ENCODE data around the gene FAM171A2.
"Not testable (repeated sequence)": the region's sequence is repeated elsewhere in the genome, so short reads cannot be mapped to it uniquely, and the experiment has no call there.

Gene FAM171A2

DNA sequence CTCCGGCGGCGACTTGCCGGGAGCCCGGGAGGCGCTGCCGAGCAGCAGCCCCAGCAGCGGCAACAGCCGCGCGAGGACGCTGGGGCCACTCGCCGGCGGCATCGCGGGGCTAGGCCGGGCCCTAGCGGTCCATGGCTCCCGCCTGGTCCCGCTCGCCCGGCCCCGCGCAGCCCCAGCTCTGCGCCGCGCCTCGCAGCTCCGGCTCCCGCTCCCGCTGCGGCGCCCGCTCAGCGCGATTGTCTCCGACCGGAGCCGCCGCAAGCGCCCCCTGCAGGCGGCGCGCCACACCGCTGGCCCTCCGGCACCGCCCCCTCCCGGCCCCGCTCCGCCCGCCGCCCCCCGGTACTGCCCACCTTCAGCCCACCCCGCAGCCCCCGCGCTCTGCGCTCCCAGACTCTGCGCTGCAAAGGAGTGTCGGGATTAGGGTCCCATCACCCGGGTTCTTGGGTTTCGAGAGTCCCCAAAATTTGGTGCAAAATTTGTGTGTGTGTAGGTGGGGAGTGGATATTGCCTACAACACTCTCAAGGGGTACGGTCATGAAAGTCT, at the start of gene FAM171A2:
FAM171A2 (minus strand) TSS at position 241 of the 547 bp plus-strand sequence; CDS start at position 102, 139 bp downstream.
- DNase-seq, result peak; percentile 26

DNA sequence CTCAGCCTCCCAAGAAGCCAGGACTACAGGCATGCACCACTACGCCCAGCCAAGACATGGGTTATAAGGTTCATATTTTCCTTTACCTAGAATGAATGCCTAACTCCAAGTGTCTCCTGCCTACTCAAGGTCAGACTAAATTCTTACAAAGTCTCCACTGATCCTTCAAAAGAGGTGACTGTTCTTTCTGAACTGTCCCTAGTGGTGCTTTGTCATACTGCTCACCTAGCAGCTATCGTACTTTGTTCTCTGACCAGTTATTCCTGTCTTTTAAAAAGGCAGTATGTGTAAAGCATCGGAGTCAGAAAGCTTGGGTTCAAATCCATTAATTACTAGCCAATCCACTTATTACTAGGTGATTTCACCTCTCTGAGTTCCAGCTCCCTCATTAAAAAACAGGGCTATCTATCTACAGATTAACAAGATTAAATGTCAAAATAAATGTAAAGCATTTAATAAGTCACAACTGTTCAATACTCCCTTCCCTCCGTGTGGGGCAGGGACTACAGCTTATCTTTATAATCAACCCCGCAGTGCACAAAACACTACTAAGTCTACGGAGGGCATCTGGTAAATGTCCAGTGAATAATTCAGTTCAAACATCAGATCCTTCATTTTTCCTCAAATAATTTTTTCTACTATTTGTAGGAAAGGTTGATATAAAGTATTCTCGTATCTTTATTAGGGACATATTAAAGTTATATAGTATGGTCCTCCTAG, 45.8 kb upstream of the FAM171A2 start:
- DNase-seq, result no peak

DNA sequence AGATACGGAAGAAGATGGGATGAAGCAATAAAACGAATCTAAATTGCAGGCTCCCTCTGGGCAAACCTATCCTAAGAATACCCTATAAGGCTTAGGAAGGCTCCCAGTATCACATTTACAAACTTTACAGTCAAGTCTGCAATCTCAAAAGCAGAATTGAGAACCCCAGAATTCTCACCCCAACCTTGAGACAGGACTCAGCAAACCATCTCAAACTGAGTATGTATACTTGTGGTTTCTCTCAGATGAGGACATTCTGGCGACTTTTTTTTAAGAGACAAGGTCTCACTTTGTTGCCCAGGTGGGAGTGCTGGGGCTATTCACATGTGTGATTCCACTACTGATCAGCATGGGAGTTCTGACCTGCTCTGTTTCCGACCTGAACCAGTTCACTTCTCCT, 45.1 kb upstream of the FAM171A2 start:
- no peak for DNase-seq

DNA sequence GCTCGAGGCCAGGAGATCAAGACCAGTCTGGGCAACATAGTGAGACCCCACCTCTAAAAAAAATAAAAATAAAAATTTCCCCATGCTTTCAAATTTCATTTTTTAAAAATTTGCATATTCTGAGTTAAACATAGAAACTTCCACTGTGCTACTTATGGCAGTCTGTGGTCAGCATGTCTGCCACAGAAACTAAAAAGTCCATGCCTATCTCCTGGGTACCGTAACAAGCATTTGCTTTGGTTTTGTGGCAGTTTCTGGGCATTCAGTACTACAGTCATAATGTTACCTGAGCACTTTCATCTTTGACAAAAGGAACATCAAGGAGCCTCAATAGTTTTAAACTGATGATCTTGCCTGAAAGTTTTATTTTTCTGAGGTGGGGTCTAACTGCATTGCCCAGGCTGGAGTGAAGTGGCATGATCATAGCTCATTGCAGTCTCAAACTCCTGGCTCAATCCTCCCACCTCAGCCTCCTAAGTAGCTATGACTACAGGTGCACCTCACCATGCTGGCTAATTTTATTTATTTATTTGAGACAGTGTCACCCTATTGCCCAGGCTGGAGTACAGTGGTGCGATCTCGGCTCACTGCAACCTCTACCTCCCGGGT, 39.0 kb upstream of the FAM171A2 start:
- no peak for DNase-seq

DNA sequence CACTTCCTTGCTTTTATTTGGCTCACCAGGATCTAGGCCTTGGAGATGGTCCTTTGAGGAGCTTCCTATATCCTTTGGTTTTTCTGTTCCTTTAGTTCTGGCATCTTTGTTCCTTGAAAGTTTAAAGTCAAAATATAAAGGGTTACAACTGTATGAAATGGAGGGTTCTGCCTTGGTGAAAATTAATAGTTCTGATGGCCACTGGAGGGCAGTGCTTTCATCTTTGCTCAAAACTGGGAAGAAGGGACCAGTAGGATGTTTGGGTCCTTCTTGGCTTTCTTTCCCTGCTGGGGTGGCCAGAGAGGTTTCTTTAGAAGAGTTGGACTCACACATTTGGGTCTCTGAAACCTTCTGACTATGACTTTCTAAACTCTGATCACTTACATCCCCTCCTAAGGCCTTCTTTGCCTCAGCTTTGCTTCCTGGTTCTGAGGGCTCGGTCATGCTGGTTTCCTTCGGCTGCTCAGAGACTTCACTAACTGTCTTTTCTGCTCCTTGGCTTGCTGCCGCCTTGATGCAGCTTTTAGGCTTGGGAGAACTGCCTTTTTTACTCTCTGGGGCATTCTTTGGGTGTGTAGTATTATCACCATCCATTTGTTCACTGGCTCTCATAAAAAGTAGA, 36.7 kb upstream of the FAM171A2 start:
- no peak for DNase-seq

DNA sequence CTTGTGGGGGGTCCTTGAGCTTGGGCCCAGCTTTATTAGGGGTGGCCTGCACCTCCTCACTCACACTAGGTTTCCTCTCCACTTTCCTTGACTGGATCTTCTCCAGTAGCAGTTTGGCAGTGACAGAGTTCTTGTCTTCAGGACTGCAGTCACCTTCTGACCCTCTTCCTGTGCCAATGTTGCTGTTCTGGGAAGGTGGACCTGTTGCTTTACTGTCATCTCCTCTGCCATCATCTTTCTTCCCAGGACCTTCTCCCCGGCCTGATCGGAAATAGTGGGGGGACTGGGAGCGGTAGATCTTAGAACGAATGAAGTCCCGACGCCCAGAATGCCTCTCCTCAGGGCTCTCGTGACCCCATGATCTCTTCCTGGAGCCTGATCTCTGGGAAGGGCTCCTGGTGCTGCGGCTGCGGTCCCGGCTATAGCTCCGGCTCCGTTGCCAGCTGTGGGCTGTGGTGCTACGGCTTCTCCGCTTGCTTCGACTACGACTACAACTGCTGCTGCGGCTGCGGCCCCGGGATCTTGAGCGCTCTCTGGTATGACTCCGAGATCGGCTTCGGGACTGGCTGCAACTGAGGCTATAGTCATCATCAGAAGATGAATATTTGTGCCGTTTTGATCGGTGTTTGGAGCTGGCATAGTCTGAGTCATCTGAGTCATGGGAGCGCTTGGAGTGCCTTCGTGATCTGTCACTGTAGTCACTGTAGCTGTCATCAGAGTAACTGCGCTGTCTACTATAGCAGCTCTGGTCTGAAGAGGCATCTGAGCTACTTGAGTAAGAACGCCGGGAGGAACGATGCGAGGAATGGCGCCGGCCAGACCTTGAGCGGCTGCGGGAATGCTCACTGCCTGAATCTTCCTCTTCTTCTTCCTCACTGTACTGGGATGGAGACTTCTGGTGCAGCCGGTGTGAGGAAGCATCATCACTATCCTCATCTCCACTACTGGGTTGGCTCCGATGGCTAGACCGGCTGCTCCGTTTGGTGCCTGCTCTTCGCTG, 35.3 kb upstream of the FAM171A2 start:
- no peak for DNase-seq

DNA sequence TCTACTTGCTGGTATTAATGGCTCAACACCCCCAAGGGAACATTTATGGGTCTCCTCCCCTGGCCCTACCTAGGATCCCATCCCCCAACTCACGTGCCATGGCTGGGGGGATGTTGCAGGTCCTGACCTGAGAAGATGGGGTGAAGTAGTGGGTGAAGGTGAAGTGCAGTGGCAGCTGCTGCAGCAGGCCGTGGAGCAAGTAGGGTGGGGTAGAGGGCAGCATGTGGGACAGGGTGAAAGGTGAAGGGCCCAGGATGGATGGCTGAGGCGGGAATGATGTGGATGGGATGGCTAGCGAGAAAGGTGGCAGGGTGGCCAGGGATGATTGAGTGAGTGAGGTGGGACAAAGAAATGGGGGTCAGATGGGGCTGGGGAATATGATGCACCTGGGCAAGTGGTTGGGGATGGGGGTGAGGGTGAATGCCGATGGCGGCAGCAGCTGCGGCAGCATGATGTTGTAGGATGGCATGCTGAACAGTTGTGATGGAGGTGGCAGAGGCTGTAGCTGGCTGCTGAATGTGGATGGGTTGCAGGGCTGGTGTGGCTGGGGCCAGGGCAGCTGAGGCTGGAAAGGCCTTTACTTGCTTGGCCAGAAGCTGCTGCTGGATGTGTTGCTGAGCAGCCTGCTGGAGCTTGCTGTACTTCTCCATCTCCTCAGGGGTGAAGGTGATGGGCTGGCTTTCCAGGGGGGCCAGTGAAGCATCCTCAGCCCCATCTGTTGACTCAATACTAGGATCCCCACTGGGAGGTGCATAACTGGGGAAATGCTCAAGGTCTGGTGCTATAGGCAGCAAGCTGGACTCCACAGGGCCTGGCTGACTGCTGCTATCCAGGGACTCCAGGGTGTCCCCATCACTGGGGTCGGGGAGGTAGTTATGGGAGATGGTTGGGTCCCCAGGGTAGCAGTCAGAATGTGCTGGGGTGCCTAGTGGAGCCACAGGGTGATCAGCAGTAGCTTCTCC, 34.1 kb upstream of the FAM171A2 start:
- no peak for DNase-seq

DNA sequence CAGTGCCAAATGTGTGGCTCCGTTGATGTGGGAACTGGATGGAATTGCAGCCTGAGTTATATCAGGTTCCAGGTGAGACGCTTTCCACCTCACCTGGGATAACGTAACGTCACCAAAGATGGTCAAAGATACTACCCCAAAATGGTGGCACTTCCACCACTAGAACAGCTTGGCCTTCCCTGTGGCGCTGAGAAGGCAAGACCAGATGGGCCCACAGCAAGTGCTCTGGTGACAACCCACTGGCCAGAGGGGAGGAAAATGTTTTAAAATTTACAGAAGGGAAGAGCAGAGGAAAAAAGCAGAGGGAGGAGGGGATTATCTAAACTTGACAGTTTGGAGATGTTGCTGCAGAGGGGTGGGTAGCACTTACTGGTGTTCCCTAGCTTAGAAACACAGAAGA, 33.3 kb upstream of the FAM171A2 start:
- DNase-seq, result no peak

DNA sequence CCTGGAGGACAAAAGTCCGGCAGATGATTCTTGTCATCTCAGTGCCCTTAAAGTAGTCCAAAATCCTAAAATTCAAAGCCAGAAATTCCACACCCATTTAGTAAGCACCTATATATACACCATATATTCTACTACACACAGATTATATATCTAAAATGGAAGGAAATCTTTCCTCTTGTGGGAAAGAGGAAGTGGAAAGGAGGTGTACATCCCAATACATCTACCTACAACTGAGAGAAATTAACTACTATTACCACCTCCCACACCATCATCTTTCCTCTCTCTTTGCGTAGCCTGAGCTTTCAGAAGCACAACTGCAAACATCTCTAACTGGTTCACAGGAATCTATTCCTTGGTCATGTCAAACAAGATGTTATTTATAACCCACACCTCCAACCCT, 31.2 kb upstream of the FAM171A2 start:
- no peak for DNase-seq

DNA sequence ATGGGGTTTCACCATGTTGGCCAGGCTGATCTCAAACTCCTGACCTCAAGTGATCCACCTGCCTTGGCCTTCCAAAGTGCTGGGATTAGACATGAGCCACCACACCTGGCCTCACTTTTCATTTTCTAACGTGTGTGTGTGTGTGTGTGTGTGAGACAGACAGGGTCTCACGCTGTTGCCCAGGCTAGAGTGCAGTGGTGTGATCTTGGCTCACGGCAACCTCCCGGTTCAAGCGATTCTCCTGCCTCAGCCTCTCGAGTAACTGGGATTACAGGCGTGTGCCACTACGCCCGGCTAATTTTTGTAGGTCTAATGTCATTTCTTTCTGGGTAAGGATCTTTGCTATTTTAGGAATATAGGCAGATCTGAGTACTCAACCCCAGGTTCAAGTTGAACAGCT, 30.5 kb upstream of the FAM171A2 start:
- DNase-seq, result not testable (repeated sequence)

DNA sequence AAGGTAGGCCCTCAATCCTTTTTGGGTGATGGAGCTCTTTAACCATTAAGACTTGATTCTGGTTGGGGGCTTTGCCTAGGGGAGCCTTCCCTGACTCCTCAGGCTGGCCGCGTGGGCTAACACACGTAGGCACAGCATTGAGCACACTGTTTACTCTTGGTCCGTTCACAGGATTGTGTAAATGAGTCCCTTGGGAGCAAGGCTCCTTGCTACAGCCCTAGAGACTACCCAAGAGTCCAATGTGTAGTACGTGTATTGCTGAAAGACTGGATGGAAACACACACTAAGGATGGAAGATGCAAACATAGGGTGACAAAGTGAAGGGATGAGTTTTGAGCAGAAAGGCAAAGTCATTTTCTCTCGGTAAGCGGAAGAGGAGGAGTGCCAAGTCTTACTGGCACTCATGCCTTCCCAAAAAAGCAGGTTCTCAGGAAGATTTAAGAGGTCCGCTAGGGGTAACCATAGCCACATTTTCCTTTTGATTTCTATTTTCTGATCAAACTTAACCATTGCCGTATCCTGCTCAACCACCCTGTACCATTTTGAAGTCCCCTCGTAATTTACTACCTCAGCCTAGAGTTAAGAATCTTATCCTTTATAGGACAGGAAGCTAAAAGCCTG, 26.7 kb upstream of the FAM171A2 start:
- DNase-seq, result no peak

DNA sequence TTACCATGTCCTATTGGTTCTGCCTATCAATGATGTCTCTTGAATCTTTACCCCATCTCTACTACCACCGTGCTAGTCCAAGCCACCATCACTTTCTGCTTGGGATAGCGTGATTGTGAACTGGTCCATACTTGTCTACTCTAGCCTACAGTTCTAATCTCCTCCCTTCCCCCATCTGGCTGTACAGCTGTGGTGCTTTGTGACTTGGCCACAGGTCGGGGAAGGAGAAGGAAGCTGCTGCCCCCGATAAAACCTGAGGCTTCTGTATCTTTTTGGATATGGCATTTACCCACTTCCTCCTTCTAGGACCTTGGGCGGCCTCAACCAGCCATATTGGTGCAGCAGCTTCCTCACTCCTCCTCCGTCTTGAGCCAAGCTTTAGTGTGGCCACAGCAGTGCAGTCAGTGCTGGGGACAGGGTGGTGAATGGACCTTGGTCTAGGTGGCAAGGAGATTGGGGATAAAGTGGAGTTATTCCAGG, 26.1 kb upstream of the FAM171A2 start:
- DNase-seq, result no peak

DNA sequence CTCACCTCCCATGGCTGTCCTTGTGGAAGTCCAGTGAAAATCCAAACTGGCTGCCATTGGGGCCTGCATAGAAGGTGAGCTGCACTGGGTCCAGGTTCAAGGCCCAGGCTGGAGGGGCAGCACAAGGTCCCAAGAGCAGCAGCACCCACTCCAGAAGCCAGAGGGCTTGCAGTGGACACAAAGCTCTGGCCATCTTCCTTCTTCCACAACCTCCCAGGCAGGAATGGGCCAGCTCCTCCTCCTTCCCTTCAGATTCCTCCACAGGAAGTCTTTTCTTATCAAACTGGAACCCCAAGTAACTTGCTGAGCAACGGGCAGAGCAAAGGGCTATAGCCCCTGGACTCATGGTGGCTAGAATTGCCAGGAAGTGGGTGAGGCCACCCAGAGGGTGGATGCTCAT, 25.6 kb upstream of the FAM171A2 start, which contains the start of gene ITGA2B:
ITGA2B (minus strand) TSS at position 369 of the 400 bp plus-strand sequence; CDS start at position 193, 176 bp downstream.
- no peak for DNase-seq

DNA sequence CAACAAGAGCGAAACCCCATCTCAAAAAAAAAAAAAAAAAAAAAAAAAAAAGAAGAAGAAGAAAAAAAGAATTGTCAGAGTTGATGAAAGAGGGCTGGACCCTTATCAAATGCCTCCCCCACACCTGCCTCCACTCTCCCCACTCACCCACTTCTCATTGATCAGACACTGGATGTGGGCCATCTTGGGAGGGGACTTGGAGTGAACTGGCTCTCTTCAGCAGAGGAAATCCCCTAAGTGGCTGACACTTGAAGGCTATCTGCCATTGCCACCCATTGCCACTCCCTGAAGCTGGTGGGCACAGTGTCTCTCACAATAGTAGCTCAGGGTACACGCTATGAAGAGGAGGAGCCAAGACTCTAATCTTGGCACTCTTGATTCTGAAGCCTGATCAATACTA, 24.2 kb upstream of the FAM171A2 start:
- DNase-seq, result no peak

DNA sequence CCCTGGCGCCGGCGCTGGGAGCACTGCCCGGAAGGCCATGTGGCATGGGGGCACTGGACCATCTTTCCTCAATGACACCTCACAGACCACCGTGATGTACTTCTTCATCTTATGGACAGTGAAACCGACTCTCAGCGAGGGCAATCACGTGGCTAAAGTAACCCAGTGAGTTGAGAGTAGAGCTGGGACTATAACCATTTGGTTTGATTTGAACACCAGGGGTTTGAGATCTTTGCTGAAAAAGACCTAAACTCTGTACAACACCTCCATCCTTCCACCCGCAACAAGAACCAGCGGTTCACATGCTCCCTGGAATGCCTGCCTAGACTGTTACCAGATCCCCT, 22.5 kb upstream of the FAM171A2 start:
- DNase-seq, result no peak

DNA sequence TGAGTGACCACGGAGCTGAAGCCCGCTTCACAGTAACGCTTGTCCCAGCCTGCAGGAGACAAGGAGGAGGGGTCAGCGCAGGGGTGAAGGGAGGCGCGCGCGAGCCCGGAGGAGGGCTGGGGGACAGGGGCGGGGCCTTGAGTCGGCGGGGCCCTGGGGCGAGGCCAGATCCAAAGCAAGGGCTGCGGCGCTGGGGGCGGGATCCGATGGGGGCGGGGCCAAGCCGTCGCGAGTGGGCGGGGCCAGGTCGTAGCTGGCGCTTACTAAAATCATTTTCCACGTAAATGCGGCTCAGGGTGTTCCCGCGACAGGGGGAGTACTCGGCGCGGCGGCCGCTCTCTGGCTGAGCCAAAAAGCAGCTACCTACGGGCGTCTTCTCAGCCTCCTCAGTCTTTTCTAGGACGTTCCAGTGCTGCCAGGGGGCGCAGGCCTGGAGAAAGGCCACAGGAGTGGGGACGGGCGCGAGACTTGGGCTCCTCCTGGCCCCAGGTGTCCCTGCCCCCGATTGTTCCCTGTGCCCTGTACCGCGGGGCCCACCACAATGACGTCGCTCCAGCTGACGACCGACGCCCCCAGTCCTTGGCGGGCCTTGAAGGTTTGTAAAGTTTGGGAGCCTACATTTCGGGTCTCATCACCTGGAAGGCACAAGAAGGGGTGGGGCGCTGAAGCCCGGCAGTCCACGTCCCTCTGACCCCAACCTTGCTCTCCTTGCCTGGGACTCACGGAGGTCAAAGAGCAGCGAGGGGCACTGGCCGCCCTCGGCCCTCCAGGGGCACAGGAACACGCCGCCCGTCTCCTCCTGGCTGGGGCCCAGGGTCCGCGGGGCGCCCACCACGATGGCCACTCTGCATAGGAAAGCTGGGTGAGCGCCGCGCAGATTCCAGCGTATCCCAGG, 21.9 kb upstream of the FAM171A2 start:
- DNase-seq, result peak; percentile 60

DNA sequence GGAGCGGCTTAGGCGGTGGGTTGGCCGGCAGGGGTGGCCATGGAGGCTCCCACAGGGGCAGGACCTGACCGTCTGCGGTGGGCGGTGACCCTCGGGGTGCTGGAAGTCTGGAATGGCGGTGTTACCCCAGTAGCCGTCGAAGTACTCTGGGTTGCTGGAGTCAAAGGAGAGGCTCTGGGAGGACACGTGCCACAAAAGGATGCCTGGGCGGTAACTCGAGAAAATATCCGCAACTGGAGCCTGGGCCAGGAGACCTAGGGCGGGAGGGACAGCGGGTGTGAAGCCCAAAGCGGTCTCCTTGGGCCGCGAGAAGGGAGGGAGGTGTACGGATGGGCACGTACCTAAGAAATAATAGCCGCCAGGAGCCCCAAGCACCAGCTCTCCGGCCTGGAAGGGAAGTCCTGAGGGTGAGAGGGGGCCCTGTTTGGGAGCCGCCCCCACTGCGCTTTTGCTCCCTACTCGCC, 21.2 kb upstream of the FAM171A2 start:
- DNase-seq, result no peak

DNA sequence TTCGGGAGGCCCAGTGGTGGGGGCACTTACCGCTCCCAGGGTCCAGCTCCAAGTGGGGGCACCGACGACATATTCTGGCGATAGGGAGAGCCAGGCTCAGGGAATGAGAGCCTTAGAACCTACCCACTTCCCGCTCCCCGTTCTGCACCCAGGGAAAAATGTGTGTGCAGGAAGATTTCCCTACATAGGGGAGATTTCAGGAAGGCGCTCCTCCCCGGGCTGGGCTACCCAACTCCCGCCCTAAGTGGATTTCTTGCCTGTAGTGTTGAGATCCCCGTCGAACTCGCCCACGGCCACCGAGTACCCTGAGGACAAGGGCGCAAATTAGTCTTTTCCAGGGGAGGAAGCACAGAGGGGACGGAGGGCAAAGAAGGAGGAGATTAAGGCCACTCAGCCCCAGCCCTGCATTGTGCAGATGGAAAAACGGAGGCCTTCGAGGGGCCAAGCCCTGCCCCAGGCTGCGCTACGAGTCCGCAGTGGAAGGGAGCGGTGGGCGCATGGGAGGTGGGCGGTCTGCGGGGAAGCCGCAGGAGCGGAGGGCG, 20.7 kb upstream of the FAM171A2 start:
- DNase-seq, result no peak

DNA sequence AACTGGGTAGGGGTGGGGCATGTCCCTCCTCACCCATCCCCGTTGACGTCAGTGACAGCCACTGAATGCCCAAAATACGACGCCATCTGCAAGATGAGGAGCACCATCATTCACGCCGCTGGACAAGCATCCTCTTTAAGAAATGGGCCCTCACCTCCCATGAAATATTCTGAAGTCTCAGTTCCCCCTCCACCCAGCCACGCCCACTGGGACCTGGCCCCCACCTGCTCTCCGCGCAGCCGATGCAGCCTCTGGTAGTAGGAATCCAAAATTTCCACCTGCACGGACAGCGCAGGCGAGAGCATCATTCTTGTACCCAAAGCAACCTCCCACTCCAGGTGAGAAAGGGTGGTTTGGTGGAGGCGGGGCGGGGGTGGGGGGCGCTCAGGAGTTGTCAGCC, 20.2 kb upstream of the FAM171A2 start:
- DNase-seq, result no peak
